NT2/D1 (cell line): ENCODE measurements around the gene DCC.

ENCODE experiments used
- YY1 ChIP-seq: IDR thresholded peaks from 2 replicates; pipeline ENCODE4 v1.6.1; 2011; ENCODE audit not compliant: insufficient read length, insufficient read depth
- ZNF274 ChIP-seq: IDR thresholded peaks from 2 replicates; pipeline ENCODE4 v1.6.1; 2011; ENCODE audit warnings: mild to moderate bottlenecking, low read depth, low read length

GRCh38 chr18:52615321-52615720, 275.3 kb downstream of the DCC start:
- TF ChIP-seq ZNF274: no peak
- no peak for TF ChIP-seq YY1
